PC-3 (cell line): ENCODE data around the gene GRK2. TPM values are rescaled to one million over a fixed set of nuclear protein-coding genes. Genes with fewer than 3 reads are reported as not detected.

ENCODE experiments used
- ATAC-seq: fragments of 200-7000 bp; cut with Tn5 transposase; 2 replicates; pipeline ENCODE4 v1.9.1; 2020; ENCODE audit warnings: mild to moderate bottlenecking, moderate library complexity
- BruUV-seq: library from RNA; stranded (reverse); fragments of 400-500 nt; replicated peaks from 2 replicates; lab custom pipeline; 2021; lab: Mats Ljungman, UMichigan
- CTCF ChIA-PET: fragments of 300-600 bp; sonication (Branson Sonifier 250); formaldehyde crosslinking; loops from one replicate; lab custom pipeline; 2022; ENCODE audit warnings: antibody characterized with exemption; lab: Charles Lee
- POLR2A ChIA-PET: fragments of 300-600 bp; sonication (Branson Sonifier 250); formaldehyde crosslinking; loops from one replicate; lab custom pipeline; 2022; ENCODE audit warnings: antibody characterized with exemption; ENCODE audit not compliant: unreplicated experiment; lab: Charles Lee
- DNase-seq: peaks from one replicate; pipeline ENCODE4 v3.0.0-alpha.2; 2015
- H2AFZ ChIP-seq: fragments of 300-600 bp; sonication (generic); 2 replicates; pipeline ENCODE4 v1.6.0; 2016; ENCODE audit warnings: antibody characterized with exemption, low read length
- H3F3A ChIP-seq: fragments of 300-600 bp; sonication (generic); one replicate; pipeline ENCODE4 v1.6.0; 2017; ENCODE audit warnings: antibody characterized with exemption, low read length, control low read depth, mild to moderate bottlenecking; ENCODE audit not compliant: unreplicated experiment
- H3K27ac ChIP-seq: fragments of 300-600 bp; sonication (generic); 2 replicates; pipeline ENCODE4 v1.5.1; 2016; ENCODE audit warnings: mild to moderate bottlenecking, low read length
- H3K27me3 ChIP-seq: fragments of 300-600 bp; sonication (generic); 2 replicates; pipeline ENCODE4 v1.6.1; 2016; ENCODE audit warnings: low read length, mixed read lengths
- H3K36me3 ChIP-seq: fragments of 300-600 bp; sonication (generic); 2 replicates; pipeline ENCODE4 v1.6.1; 2016; ENCODE audit warnings: low read depth, mixed run types, low read length, mixed read lengths
- H3K4me1 ChIP-seq: fragments of 300-600 bp; sonication (generic); 2 replicates; pipeline ENCODE4 v1.5.1; 2016; ENCODE audit warnings: low read length; ENCODE audit not compliant: insufficient read depth
- H3K4me2 ChIP-seq: fragments of 300-600 bp; sonication (generic); 2 replicates; pipeline ENCODE4 v1.6.0; 2016; ENCODE audit warnings: low read length
- H3K4me3 ChIP-seq: fragments of 300-600 bp; sonication (generic); 2 replicates; pipeline ENCODE4 v1.5.1; 2016; ENCODE audit warnings: mild to moderate bottlenecking, low read length, mixed read lengths
- H3K79me2 ChIP-seq: fragments of 300-600 bp; sonication (generic); 2 replicates; pipeline ENCODE4 v1.6.1; 2017; ENCODE audit warnings: low read length, mixed read lengths
- H3K9ac ChIP-seq: fragments of 300-600 bp; sonication (generic); 2 replicates; pipeline ENCODE4 v1.6.0; 2016; ENCODE audit warnings: mild to moderate bottlenecking, low read length
- H3K9me2 ChIP-seq: fragments of 300-600 bp; sonication (generic); replicated peaks from 2 replicates; pipeline ENCODE4 v1.6.1; 2016; ENCODE audit warnings: mixed run types, low read length, mixed read lengths
- H3K9me3 ChIP-seq: fragments of 300-600 bp; sonication (generic); 2 replicates; pipeline ENCODE4 v1.6.1; 2016; ENCODE audit warnings: low read length, mixed read lengths
- H4K20me1 ChIP-seq: fragments of 300-600 bp; sonication (generic); 2 replicates; pipeline ENCODE4 v1.6.1; 2016; ENCODE audit warnings: low read length, mixed read lengths
- CTCF ChIP-seq: fragments of 300-600 bp; sonication (generic); conservative IDR thresholded peaks from 2 replicates; pipeline ENCODE4 v1.5.1; 2017; ENCODE audit warnings: antibody characterized with exemption, low read depth, mild to moderate bottlenecking, low read length
- EZH2 ChIP-seq: fragments of 300-600 bp; sonication (generic); IDR thresholded peaks from one replicate; pipeline ENCODE4 v1.6.1; 2017; ENCODE audit warnings: antibody characterized with exemption, mild to moderate bottlenecking, low read length; ENCODE audit not compliant: unreplicated experiment
- intact Hi-C: fragments of 100-400 bp; cut with micrococcal nuclease; formaldehyde crosslinking; loops from 2 replicates; pipeline ENCODE4 v1.9.0; 2023
- total RNA-seq: library from RNA; depleted of rRNA; stranded (reverse); fragments of >200 nt; gene quantifications from 2 replicates; pipeline ENCODE4 v1.2.3, GENCODE V29; 2014

GRK2 gene
- total RNA-seq, 1 experiment from 2014 or later, result 103 TPM

DNA sequence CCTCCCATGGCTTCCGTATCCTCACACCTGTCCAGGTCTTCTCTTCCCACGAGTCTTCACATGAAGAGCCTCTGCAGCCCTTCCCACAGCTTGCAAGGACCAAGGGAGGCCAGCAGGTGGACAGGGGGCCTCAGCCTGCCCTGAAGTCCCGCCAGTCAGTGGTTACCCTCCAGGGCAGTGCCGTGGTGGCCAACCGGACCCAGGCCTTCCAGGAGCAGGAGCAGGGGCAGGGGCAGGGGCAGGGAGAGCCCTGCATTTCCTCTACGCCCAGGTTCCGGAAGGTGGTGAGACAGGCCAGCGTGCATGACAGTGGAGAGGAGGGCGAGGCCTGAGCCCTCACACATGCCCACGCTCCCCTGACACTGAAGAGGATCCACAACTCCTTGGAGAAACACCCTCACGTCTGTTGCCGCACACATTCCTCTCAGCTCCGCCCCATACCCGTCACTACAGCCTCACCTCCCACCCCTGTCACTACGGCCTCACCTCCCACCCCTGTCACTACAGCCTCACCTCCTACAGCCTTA, 45.3 kb downstream of the GRK2 start:
- H3K27ac ChIP-seq, result peak overlapping the region; percentile 95
- H3F3A ChIP-seq, result peaks cover 5% of the 10 kb centered on the region
- H3K27me3 ChIP-seq, result no peaks in the 10 kb centered on the region
- no peak overlapping the region for H3K4me3 ChIP-seq
- intact Hi-C loops, result loop anchor here (1.0 kb wide), 1 partner anchor 8 kb away; the partner anchor contains the start of gene SSH3
- H3K4me1 ChIP-seq, result peaks cover 23% of the 10 kb centered on the region
- no peak overlapping the region for H2AFZ ChIP-seq
- H3K9me3 ChIP-seq, result no peaks in the 10 kb centered on the region
- H4K20me1 ChIP-seq, result no peaks in the 10 kb centered on the region
- H3K9ac ChIP-seq, result peak overlapping the region; percentile 67
- ChIA-PET CTCF (no interaction called here), POLR2A (no interaction called here)
- H3K4me2 ChIP-seq, result 0 out of 2 replicates have a peak overlapping the region, but pooled peaks have one; percentile 47
- no peaks in the 10 kb centered on the region for H3K9me2 ChIP-seq
- DNase-seq (no peak), ATAC-seq (no peak; the same call in none of the 2 replicates)
- H3K79me2 ChIP-seq, result no peaks in the 10 kb centered on the region
- TF ChIP-seq EZH2 (no peak), CTCF (peak; percentile 33; the same call in 1 of the 2 replicates)
- H3K36me3 ChIP-seq, result peaks cover 7% of the 10 kb centered on the region; the same call in 1 of the 2 replicates
- BruUV-seq, result no TSS peak

DNA sequence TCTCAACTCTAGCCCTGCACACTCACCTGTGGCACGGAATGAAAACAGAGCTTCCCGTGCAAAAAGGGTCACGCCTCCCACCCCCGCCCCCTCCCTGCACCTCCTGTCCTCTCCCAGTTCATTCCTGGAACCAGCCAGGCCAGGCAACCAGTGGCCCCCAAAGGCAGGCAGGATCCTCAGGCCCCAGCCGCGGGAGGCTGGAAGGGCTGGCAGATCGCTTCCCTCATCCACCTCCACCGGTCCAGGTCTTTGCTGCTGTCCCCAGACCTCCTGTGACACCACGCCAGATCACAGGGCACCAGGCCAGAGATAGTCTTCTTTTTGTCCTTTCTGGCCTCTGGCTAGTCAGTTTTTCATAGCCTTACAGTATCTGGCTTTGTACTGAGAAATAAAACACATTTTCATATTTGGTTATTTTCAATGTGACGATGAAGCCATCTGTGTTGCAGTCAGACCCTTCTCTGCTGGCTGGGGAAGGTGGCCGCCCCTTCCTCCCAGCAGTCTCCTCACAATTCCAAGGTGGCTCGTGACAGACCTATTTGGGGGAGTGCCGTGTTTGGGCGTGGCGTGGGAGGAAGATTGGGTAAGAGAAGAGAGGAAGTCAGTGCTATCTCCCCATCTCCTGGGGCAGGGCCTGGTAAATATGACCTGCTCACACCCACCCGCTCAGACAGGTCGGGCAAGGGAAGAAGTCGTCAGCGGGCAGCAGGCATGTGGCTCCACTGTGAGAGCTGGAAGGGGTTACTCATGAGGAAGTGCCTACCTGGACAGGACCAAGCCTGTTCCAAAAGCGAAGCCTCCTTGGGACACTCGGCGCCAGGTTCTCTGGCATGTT, 46.1 kb downstream of the GRK2 start:
- H3K9me3 ChIP-seq, result no peaks in the 10 kb centered on the region
- no peaks in the 10 kb centered on the region for H3K79me2 ChIP-seq
- H2AFZ ChIP-seq, result 0 out of 2 replicates have a peak overlapping the region, but pooled peaks have one; percentile 1
- BruUV-seq, result no TSS peak
- peaks cover 7% of the 10 kb centered on the region; the same call in 1 of the 2 replicates for H3K36me3 ChIP-seq
- no peaks in the 10 kb centered on the region for H3K27me3 ChIP-seq
- ChIA-PET CTCF (interaction anchor here (0.6 kb wide), 1 partner anchor 193 kb away, joined by 3 read pairs; the partner anchor contains the start of gene KDM2A), POLR2A (no interaction called here)
- no peaks in the 10 kb centered on the region for H3K9me2 ChIP-seq
- peak overlapping the region; percentile 11; the same call in 1 of the 2 replicates for H3K4me3 ChIP-seq
- no peak for TF ChIP-seq EZH2
- TF ChIP-seq CTCF, result no peak
- peaks cover 23% of the 10 kb centered on the region for H3K4me1 ChIP-seq
- H3F3A ChIP-seq, result peaks cover 5% of the 10 kb centered on the region
- peak overlapping the region; percentile 95 for H3K27ac ChIP-seq
- intact Hi-C loops, result loop anchor here (1.0 kb wide), 1 partner anchor 9 kb away; the partner anchor contains the start of gene SSH3
- peak overlapping the region; percentile 68 for H3K4me2 ChIP-seq
- H3K9ac ChIP-seq, result peak overlapping the region; percentile 69
- no peaks in the 10 kb centered on the region for H4K20me1 ChIP-seq
- DNase-seq (peak; percentile 96), ATAC-seq (peak; percentile 58)
